Glomerular visceral epithelial cell (primary cell): ENCODE results near the gene F7.

Experiments
- DNase-seq: peaks from one replicate; pipeline ENCODE4 v3.0.0-alpha.2; 2016; ENCODE audit errors: extremely low spot score

F7 gene

GRCh38 chr13:113117911-113118260 lies 12.3 kb downstream of the F7 start:
- no peak for DNase-seq

- no peak for DNase-seq
Measured at GRCh38 chr13:113118261-113119021, 12.8 kb downstream of the F7 start.

- no peak for DNase-seq
Measured at GRCh38 chr13:113119166-113119821, 13.7 kb downstream of the F7 start.

GRCh38 chr13:113119822-113120189 lies 14.2 kb downstream of the F7 start:
- no peak for DNase-seq

- DNase-seq, result no peak
Measured at GRCh38 chr13:113120300-113121182, 14.9 kb downstream of the F7 start.

GRCh38 chr13:113121183-113121927 lies 15.8 kb downstream of the F7 start:
- DNase-seq, result no peak

GRCh38 chr13:113121928-113122471 lies 16.4 kb downstream of the F7 start:
- DNase-seq, result no peak

GRCh38 chr13:113122550-113123225 lies 17.1 kb downstream of the F7 start, which contains the start of gene F10:
Gene F10 (plus strand): TSS chr13:113122799. CDS start chr13:113122856, 57 bp downstream.
- DNase-seq, result no peak

GRCh38 chr13:113123226-113124201 lies 17.9 kb downstream of the F7 start:
- no peak for DNase-seq

- DNase-seq, result no peak
Measured at GRCh38 chr13:113124211-113124970, 18.8 kb downstream of the F7 start.

- DNase-seq, result no peak
Measured at GRCh38 chr13:113125506-113126264, 20.1 kb downstream of the F7 start.

GRCh38 chr13:113126265-113127150 lies 20.9 kb downstream of the F7 start:
- no peak for DNase-seq

- no peak for DNase-seq
Measured at GRCh38 chr13:113129480-113129879, 23.9 kb downstream of the F7 start.

- no peak for DNase-seq
Measured at GRCh38 chr13:113129921-113130750, 24.5 kb downstream of the F7 start.

- DNase-seq, result no peak
Measured at GRCh38 chr13:113135281-113135760, 29.7 kb downstream of the F7 start.

- no peak for DNase-seq
Measured at GRCh38 chr13:113137691-113138298, 32.2 kb downstream of the F7 start.
